ENCODE data around the gene ASTN1.
A peak's percentile ranks its signal among the peaks of the same experiment; 100 is the strongest.
"Not testable (repeated sequence)": the region's sequence is repeated elsewhere in the genome, so short reads cannot be mapped to it uniquely, and the experiment has no call there.

The ASTN1 gene

GRCh38 chr1:177077734-177078499 is 86.6 kb downstream of the ASTN1 start:
- Mint-ChIP-seq H3K4me3 (no peak overlapping the region), H3K36me3 (ENCODE audit: low read depth) (no peaks in the 10 kb centered on the region), H3K9me3 (no peaks in the 10 kb centered on the region), H3K27me3 (ENCODE audit: low read depth, poor library complexity) (no peaks in the 10 kb centered on the region), H3K4me1 (peaks cover 15% of the 10 kb centered on the region), H3K27ac (peak overlapping the region; percentile 62)
- DNase-seq = no peak
- TF ChIP-seq CTCF (IDR thresholded peaks at IDR 0.05) = no peak

- Mint-ChIP-seq H3K9me3 (no peaks in the 10 kb centered on the region), H3K27me3 (ENCODE audit: low read depth, poor library complexity) (no peaks in the 10 kb centered on the region), H3K4me3 (no peak overlapping the region), H3K27ac (no peak overlapping the region), H3K36me3 (ENCODE audit: low read depth) (no peaks in the 10 kb centered on the region), H3K4me1 (peaks cover 24% of the 10 kb centered on the region)
- no peak for TF ChIP-seq CTCF (IDR thresholded peaks at IDR 0.05)
- no peak for DNase-seq
These were observed 87.5 kb downstream of the ASTN1 start for GRCh38 chr1:177077006-177077405.

- not testable (repeated sequence) for H3K36me3 Mint-ChIP-seq (ENCODE audit: low read depth); H3K27me3 Mint-ChIP-seq (ENCODE audit: low read depth, poor library complexity); H3K27ac Mint-ChIP-seq; H3K9me3 Mint-ChIP-seq; H3K4me3 Mint-ChIP-seq; DNase-seq
- peaks cover 36% of the 10 kb centered on the region for H3K4me1 Mint-ChIP-seq
These were observed 89.7 kb downstream of the ASTN1 start for GRCh38 chr1:177074811-177075210.

GRCh38 chr1:177069490-177069889 is 95.0 kb downstream of the ASTN1 start:
- no peaks in the 10 kb centered on the region for H3K9me3 Mint-ChIP-seq
- H3K27me3 Mint-ChIP-seq (ENCODE audit: low read depth, poor library complexity) = peaks cover 5% of the 10 kb centered on the region
- H3K27ac Mint-ChIP-seq = no peak overlapping the region
- DNase-seq = no peak
- no peak for TF ChIP-seq CTCF (IDR thresholded peaks at IDR 0.05)
- H3K4me3 Mint-ChIP-seq = no peak overlapping the region
- peaks cover 49% of the 10 kb centered on the region for H3K4me1 Mint-ChIP-seq
- H3K36me3 Mint-ChIP-seq (ENCODE audit: low read depth) = no peaks in the 10 kb centered on the region

- no peak for TF ChIP-seq CTCF (IDR thresholded peaks at IDR 0.05)
- Mint-ChIP-seq H3K4me3 (no peak overlapping the region), H3K36me3 (ENCODE audit: low read depth) (no peaks in the 10 kb centered on the region), H3K9me3 (no peaks in the 10 kb centered on the region), H3K4me1 (peaks cover 39% of the 10 kb centered on the region), H3K27me3 (ENCODE audit: low read depth, poor library complexity) (peaks cover 5% of the 10 kb centered on the region), H3K27ac (no peak overlapping the region)
- DNase-seq = no peak
These were observed 96.6 kb downstream of the ASTN1 start for GRCh38 chr1:177067752-177068410.

GRCh38 chr1:177065430-177065829 is 99.1 kb downstream of the ASTN1 start:
- no peak overlapping the region for H3K27ac Mint-ChIP-seq
- peaks cover 14% of the 10 kb centered on the region for H3K4me1 Mint-ChIP-seq
- H3K27me3 Mint-ChIP-seq (ENCODE audit: low read depth, poor library complexity) = peaks cover 9% of the 10 kb centered on the region
- H3K4me3 Mint-ChIP-seq = no peak overlapping the region
- TF ChIP-seq CTCF (IDR thresholded peaks at IDR 0.05) = no peak
- H3K9me3 Mint-ChIP-seq = no peaks in the 10 kb centered on the region
- H3K36me3 Mint-ChIP-seq (ENCODE audit: low read depth) = peaks cover 6% of the 10 kb centered on the region
- no peak for DNase-seq

Measured in nephron progenitor cell (in vitro differentiated cells).